KMS-11 (cell line): ENCODE measurements around the gene ADISSP.
A peak's percentile ranks its signal among the peaks of the same experiment; 100 is the strongest.

ENCODE experiments used
- H2AFZ ChIP-seq: fragments of 200-600 bp; sonication (generic); 2 replicates; pipeline ENCODE4 v1.6.1; 2016; ENCODE audit warnings: antibody characterized with exemption, mixed run types, low read depth
- H3K27ac ChIP-seq: fragments of 200-600 bp; sonication (generic); 2 replicates; pipeline ENCODE4 v1.6.1; 2016; ENCODE audit warnings: mild to moderate bottlenecking, mixed run types
- H3K27me3 ChIP-seq: fragments of 200-600 bp; sonication (generic); 2 replicates; pipeline ENCODE4 v1.6.1; 2017; ENCODE audit warnings: mild to moderate bottlenecking, low read depth, mixed run types, moderate library complexity; ENCODE audit not compliant: insufficient read depth
- H3K36me3 ChIP-seq: fragments of 200-600 bp; sonication (generic); 2 replicates; pipeline ENCODE4 v1.6.1; 2017; ENCODE audit warnings: mild to moderate bottlenecking, mixed run types; ENCODE audit not compliant: insufficient read depth
- H3K4me1 ChIP-seq: fragments of 200-600 bp; sonication (generic); 2 replicates; pipeline ENCODE4 v1.6.1; 2016; ENCODE audit warnings: mild to moderate bottlenecking, low read depth, mixed run types; ENCODE audit not compliant: poor library complexity, severe bottlenecking
- H3K4me2 ChIP-seq: fragments of 200-600 bp; sonication (generic); 2 replicates; pipeline ENCODE4 v1.7.0; 2016; ENCODE audit warnings: mild to moderate bottlenecking, mixed run types
- H3K4me3 ChIP-seq: fragments of 200-600 bp; sonication (generic); IDR thresholded peaks from 2 replicates; pipeline ENCODE4 v1.6.1; 2017; ENCODE audit warnings: low read depth, low read length, mixed read lengths; ENCODE audit not compliant: insufficient read depth
- H3K79me2 ChIP-seq: fragments of 200-600 bp; sonication (generic); 2 replicates; pipeline ENCODE4 v1.6.1; 2016; ENCODE audit warnings: low read depth, mixed run types; ENCODE audit not compliant: insufficient read depth
- H3K9ac ChIP-seq: fragments of 200-600 bp; sonication (generic); 2 replicates; pipeline ENCODE4 v1.6.1; 2016; ENCODE audit warnings: mild to moderate bottlenecking, mixed run types
- H4K20me1 ChIP-seq: fragments of 200-600 bp; sonication (generic); 2 replicates; pipeline ENCODE4 v1.6.1; 2016; ENCODE audit warnings: mild to moderate bottlenecking, mixed run types; ENCODE audit not compliant: insufficient read depth
- CTCF ChIP-seq: fragments of 200-600 bp; sonication (generic); conservative IDR thresholded peaks from 2 replicates; pipeline ENCODE4 v1.6.1; 2017; ENCODE audit warnings: low read depth, mild to moderate bottlenecking, antibody characterized with exemption, low read length, moderate library complexity, mixed read lengths

Gene ADISSP

DNA sequence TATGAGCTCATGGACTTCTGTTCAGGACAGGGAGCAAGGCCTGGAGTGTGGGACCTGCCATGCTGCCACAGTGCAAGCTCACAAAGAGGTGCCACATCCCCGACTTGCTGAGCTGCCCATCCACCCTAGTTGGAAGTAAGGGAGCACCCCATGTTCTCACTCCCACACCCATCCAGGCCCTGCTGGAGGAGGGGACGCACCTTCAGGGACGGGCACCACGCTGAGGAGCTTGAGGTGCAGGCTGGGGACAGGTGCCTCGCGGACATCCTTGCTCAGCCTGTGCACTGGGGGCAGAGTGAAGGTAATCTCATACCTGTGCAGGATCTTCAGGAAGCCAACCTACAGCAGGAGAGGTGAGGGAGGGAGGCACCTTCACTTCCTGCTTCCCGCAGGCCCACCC, 12.3 kb downstream of the ADISSP start:
- no peak overlapping the region for H3K4me2 ChIP-seq
- no peaks in the 10 kb centered on the region for H3K4me1 ChIP-seq
- no peak overlapping the region for H3K27ac ChIP-seq
- H3K9ac ChIP-seq = no peak overlapping the region
- no peaks in the 10 kb centered on the region for H4K20me1 ChIP-seq
- H3K79me2 ChIP-seq = no peaks in the 10 kb centered on the region
- no peak overlapping the region for H2AFZ ChIP-seq
- no peak overlapping the region for H3K4me3 ChIP-seq
- no peaks in the 10 kb centered on the region for H3K36me3 ChIP-seq
- no peak for TF ChIP-seq CTCF
- H3K27me3 ChIP-seq = no peaks in the 10 kb centered on the region

DNA sequence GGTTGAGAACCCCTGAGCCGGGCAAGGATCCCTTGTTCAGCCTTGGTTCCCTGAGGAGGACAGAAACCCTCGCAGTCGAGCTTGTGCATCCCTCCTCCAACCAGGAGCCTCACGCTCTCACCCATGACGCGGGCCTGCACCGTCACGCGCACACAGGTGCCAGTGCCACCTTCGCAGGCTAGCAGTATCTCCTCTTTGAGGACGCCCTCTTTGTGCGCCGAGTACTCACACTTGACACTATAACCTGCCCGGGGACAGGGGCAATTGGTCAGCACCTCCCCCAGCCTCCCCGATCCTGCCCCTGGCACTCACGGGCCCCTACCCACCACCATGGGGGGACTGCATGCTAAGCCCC, 13.3 kb downstream of the ADISSP start:
- H4K20me1 ChIP-seq = no peaks in the 10 kb centered on the region
- H2AFZ ChIP-seq = no peak overlapping the region
- no peak for TF ChIP-seq CTCF
- H3K79me2 ChIP-seq = no peaks in the 10 kb centered on the region
- H3K27ac ChIP-seq = no peak overlapping the region
- H3K9ac ChIP-seq = no peak overlapping the region
- no peaks in the 10 kb centered on the region for H3K27me3 ChIP-seq
- H3K4me2 ChIP-seq = no peak overlapping the region
- no peaks in the 10 kb centered on the region for H3K4me1 ChIP-seq
- no peak overlapping the region for H3K4me3 ChIP-seq
- no peaks in the 10 kb centered on the region for H3K36me3 ChIP-seq

- Histone ChIP-seq H4K20me1 (no peaks in the 10 kb centered on the region), H3K79me2 (no peaks in the 10 kb centered on the region), H3K27ac (no peak overlapping the region), H3K36me3 (no peaks in the 10 kb centered on the region), H3K4me1 (no peaks in the 10 kb centered on the region), H3K4me3 (no peak overlapping the region), H3K27me3 (no peaks in the 10 kb centered on the region), H3K9ac (no peak overlapping the region), H3K4me2 (no peak overlapping the region), H2AFZ (no peak overlapping the region)
- no peak for TF ChIP-seq CTCF
Measured at GRCh38 chr20:3753501-3754275, 13.9 kb downstream of the ADISSP start.

- Histone ChIP-seq H2AFZ (no peak overlapping the region), H3K27ac (no peak overlapping the region), H3K4me1 (no peaks in the 10 kb centered on the region), H3K79me2 (no peaks in the 10 kb centered on the region), H3K9ac (no peak overlapping the region), H4K20me1 (no peaks in the 10 kb centered on the region), H3K36me3 (no peaks in the 10 kb centered on the region), H3K4me3 (no peak overlapping the region), H3K4me2 (no peak overlapping the region), H3K27me3 (no peaks in the 10 kb centered on the region)
- peak; percentile 52 for TF ChIP-seq CTCF
Measured at GRCh38 chr20:3753098-3753497, 14.5 kb downstream of the ADISSP start.
